Glutamatergic neuron (in vitro differentiated cells): ENCODE measurements around the gene SEMA4D. TPM values are rescaled to one million over a fixed set of nuclear protein-coding genes. Genes with fewer than 3 reads are reported as not detected.

ENCODE experiments used
- DNase-seq: peaks from one replicate; pipeline ENCODE4 v3.0.0; 2022
- H3K27ac Mint-ChIP-seq: one replicate; pipeline ENCODE4 v1.8.0; 2020; ENCODE audit warnings: mild to moderate bottlenecking, mixed read lengths, inconsistent platforms; ENCODE audit not compliant: unreplicated experiment
- H3K27me3 Mint-ChIP-seq: one replicate; pipeline ENCODE4 v1.8.0; 2020; ENCODE audit warnings: mild to moderate bottlenecking, moderate library complexity, mixed read lengths, inconsistent platforms; ENCODE audit not compliant: unreplicated experiment
- H3K36me3 Mint-ChIP-seq: one replicate; pipeline ENCODE4 v1.8.0; 2020; ENCODE audit warnings: mild to moderate bottlenecking, mixed read lengths, inconsistent platforms; ENCODE audit not compliant: unreplicated experiment
- H3K4me1 Mint-ChIP-seq: one replicate; pipeline ENCODE4 v1.8.0; 2020; ENCODE audit warnings: mild to moderate bottlenecking, low read depth, mixed read lengths, inconsistent platforms; ENCODE audit not compliant: unreplicated experiment
- H3K4me3 Mint-ChIP-seq: one replicate; pipeline ENCODE4 v1.8.0; 2020; ENCODE audit warnings: mild to moderate bottlenecking, mixed read lengths, inconsistent platforms; ENCODE audit not compliant: unreplicated experiment
- H3K9me3 Mint-ChIP-seq: one replicate; pipeline ENCODE4 v1.8.0; 2020; ENCODE audit warnings: mild to moderate bottlenecking, moderate library complexity, mixed read lengths, inconsistent platforms; ENCODE audit not compliant: unreplicated experiment
- CTCF ChIP-seq: fragments of 200-600 bp; sonication (generic); IDR thresholded peaks from one replicate; pipeline ENCODE4 v1.5.0; 2021; ENCODE audit not compliant: partially characterized antibody, unreplicated experiment
- total RNA-seq: library from RNA; stranded (reverse); fragmentation: NEBNext Ultra II Directional; extraction: Animal tissue kit (Norgen Biotek cat#: 25700); gene quantifications from one replicate; pipeline ENCODE4 v1.2.1, GENCODE V29; 2021; ENCODE audit not compliant: unreplicated experiment

The SEMA4D gene
- total RNA-seq, 1 donor from 2014 or later: 192 TPM

- Mint-ChIP-seq H3K9me3 (peaks cover 11% of the 10 kb centered on the region), H3K36me3 (no peaks in the 10 kb centered on the region), H3K27me3 (no peaks in the 10 kb centered on the region), H3K4me1 (peaks cover 71% of the 10 kb centered on the region), H3K4me3 (peak overlapping the region; percentile 15), H3K27ac (peak overlapping the region; percentile 36)
- no peak for TF ChIP-seq CTCF
- no peak for DNase-seq
Measured at GRCh38 chr9:89467278-89467625, 30.7 kb downstream of the SEMA4D start.

GRCh38 chr9:89466451-89467277, 31.2 kb downstream of the SEMA4D start:
- peaks cover 71% of the 10 kb centered on the region for H3K4me1 Mint-ChIP-seq
- no peak for DNase-seq
- peak overlapping the region; percentile 36 for H3K27ac Mint-ChIP-seq
- peak overlapping the region; percentile 15 for H3K4me3 Mint-ChIP-seq
- no peak for TF ChIP-seq CTCF
- peaks cover 11% of the 10 kb centered on the region for H3K9me3 Mint-ChIP-seq
- no peaks in the 10 kb centered on the region for H3K36me3 Mint-ChIP-seq
- H3K27me3 Mint-ChIP-seq: no peaks in the 10 kb centered on the region

- H3K27ac Mint-ChIP-seq: no peak overlapping the region
Measured at GRCh38 chr9:89465726-89466308, 32.1 kb downstream of the SEMA4D start.

GRCh38 chr9:89465001-89465451, 32.9 kb downstream of the SEMA4D start:
- Mint-ChIP-seq H3K27ac (no peak overlapping the region), H3K4me1 (peaks cover 70% of the 10 kb centered on the region), H3K4me3 (no peak overlapping the region), H3K9me3 (peaks cover 16% of the 10 kb centered on the region), H3K27me3 (peaks cover 4% of the 10 kb centered on the region), H3K36me3 (no peaks in the 10 kb centered on the region)
- no peak for TF ChIP-seq CTCF
- no peak for DNase-seq

More at GRCh38 chr9:89465726-89466308, 32.1 kb downstream of the SEMA4D start:
- Mint-ChIP-seq H3K36me3 (no peaks in the 10 kb centered on the region), H3K27me3 (no peaks in the 10 kb centered on the region), H3K4me1 (peaks cover 70% of the 10 kb centered on the region), H3K4me3 (no peak overlapping the region), H3K9me3 (peaks cover 11% of the 10 kb centered on the region)
- no peak for TF ChIP-seq CTCF
- DNase-seq: no peak

GRCh38 chr9:89464300-89464901, 33.5 kb downstream of the SEMA4D start:
- no peak for TF ChIP-seq CTCF
- Mint-ChIP-seq H3K4me1 (peaks cover 68% of the 10 kb centered on the region), H3K4me3 (no peak overlapping the region), H3K36me3 (no peaks in the 10 kb centered on the region), H3K27ac (no peak overlapping the region), H3K27me3 (peaks cover 5% of the 10 kb centered on the region), H3K9me3 (peaks cover 10% of the 10 kb centered on the region)
- no peak for DNase-seq
